Smooth muscle cell of bladder (primary cell): ENCODE measurements around the gene PTH1R. TPM values are rescaled to one million over a fixed set of nuclear protein-coding genes. Genes with fewer than 3 reads are reported as not detected.

Experiments
- total RNA-seq: library from RNA; depleted of rRNA; stranded (reverse); fragments of >200 nt; gene quantifications from 2 replicates; pipeline ENCODE4 v1.2.3, GENCODE V29; 2014

PTH1R gene
- under 0.01 and 0.28 TPM in 2 replicates for total RNA-seq

GRCh38 chr3:46877406-46878125 is at the start of gene PTH1R:
TSS of gene PTH1R (plus strand) at chr3:46877721. CDS start at chr3:46883560, 5,839 bp downstream.

DNA sequence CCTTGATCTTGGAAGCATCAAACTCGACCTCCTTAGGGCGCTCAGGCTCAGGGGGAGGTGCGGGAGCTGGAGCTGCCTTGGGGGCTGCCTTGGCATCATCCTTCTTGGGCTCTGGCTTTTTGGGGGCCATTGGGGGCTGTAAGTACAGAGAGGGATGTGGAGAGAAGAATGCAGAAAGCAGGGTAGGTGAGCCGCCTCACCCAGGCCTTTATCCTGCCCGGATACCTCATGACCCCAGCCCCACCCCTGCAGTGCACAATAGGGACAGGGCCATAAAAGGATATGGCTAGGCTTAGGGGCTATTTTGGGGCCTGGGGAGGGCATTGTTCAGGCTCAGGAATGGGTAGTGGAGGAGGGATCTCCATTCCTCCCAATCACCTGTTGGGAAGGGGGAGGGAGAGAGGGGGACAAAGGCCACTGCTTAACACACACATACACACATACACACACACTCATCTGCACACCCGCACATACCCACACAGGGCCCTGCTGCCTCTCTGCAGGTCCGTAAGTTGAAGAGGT is 14.2 kb upstream of the PTH1R start, which contains the start of gene MYL3:
MYL3 (minus strand) TSS at position 184 of the 522 bp plus-strand sequence; CDS start at position 130, 54 bp downstream.

Other genes starting within 250 kb of the PTH1R start
- gene ALS2CL, start 184.0 kb upstream of the PTH1R start, total RNA-seq: 0.85 and 1.2 TPM in 2 replicates
- gene TMIE, start 176.3 kb upstream of the PTH1R start, total RNA-seq: 0.09 TPM in 1 of 2 replicates, not detected in the other
- gene PRSS50, start 159.9 kb upstream of the PTH1R start, total RNA-seq: not detected in 2 replicates
- gene MYL3, start 14.3 kb upstream of the PTH1R start, total RNA-seq: not detected in 2 replicates
- 29.9 TPM in 2 replicates for gene CCDC12, start 99.0 kb downstream of the PTH1R start, total RNA-seq
- gene NBEAL2, start 101.9 kb downstream of the PTH1R start, total RNA-seq: 1.00 and 1.4 TPM in 2 replicates